ENCODE measurements around the gene TCN1. TPM values are rescaled to one million over a fixed set of nuclear protein-coding genes. Genes with fewer than 3 reads are reported as not detected.

The TCN1 gene
- total and polyA plus RNA-seq, 2 of the 8 experiments (the other 6 are each of a cell fraction or from before 2014, with no cell fraction given) = not detected

GRCh38 chr11:59847626-59848025 is 18.7 kb downstream of the TCN1 start:
- Histone ChIP-seq H2BK120ac (replicated peaks; ENCODE audit: low read depth, low read length) (no peak overlapping the region), H3K14ac (ENCODE audit: insufficient read length) (no peak overlapping the region), H4K20me1 (replicated peaks in 1 of 2; ENCODE audit: control insufficient read depth in 1 of 2, insufficient read depth in 2 of 2, low read length in 2 of 2) (no peaks in the 10 kb centered on the region), H4K8ac (ENCODE audit: extremely low read depth, insufficient read depth, low read length) (no peak overlapping the region), H3K9ac (replicated peaks in 1 of 4; ENCODE audit: extremely low read depth in 1 of 4, low read depth in 3 of 4, low read length in 3 of 4) (no peak overlapping the region), H3K79me1 (ENCODE audit: low read depth, low read length) (no peaks in the 10 kb centered on the region), H3K9me3 (ENCODE audit: insufficient read depth in 2 of 2, low read depth in 1 of 2, low read length in 1 of 2) (0 out of 4 replicates have a peak, but pooled peaks cover 0 to 3% of the 10 kb centered on the region in 2 experiments), H3K4me2 (ENCODE audit: insufficient read depth in 1 of 2, low read depth in 2 of 2, low read length in 2 of 2) (no peak overlapping the region), H2AFZ (ENCODE audit: low read length) (no peak overlapping the region), H3K27ac (ENCODE audit: low read depth, low read length) (no peak overlapping the region), H2AK5ac (ENCODE audit: low read depth, low read length) (no peak overlapping the region), H4K5ac (ENCODE audit: insufficient read length, low read depth, low read length) (no peak overlapping the region), H3K4me1 (replicated peaks in 1 of 4; ENCODE audit: control insufficient read depth in 3 of 4, insufficient read depth in 4 of 4, low read length in 3 of 4) (peaks cover 0 to 4% (median 2%) of the 10 kb centered on the region in 4 experiments; a peak in 3 of 7 replicates), H3K23me2 (ENCODE audit: low read depth, low read length) (no peaks in the 10 kb centered on the region), H4K91ac (replicated peaks; ENCODE audit: insufficient read length, low read length) (no peak overlapping the region), H3K79me2 (ENCODE audit: control insufficient read depth in 1 of 2, insufficient read depth in 2 of 2, low read length in 2 of 2) (no peaks in the 10 kb centered on the region), H2BK15ac (ENCODE audit: low read length) (no peak overlapping the region), H2BK5ac (ENCODE audit: low read depth, low read length) (no peak overlapping the region), H3K4me3 (ENCODE audit: extremely low read depth in 1 of 4, insufficient read depth in 2 of 4, low read depth in 3 of 4, low read length in 4 of 4) (no peak overlapping the region), H3K27me3 (replicated peaks in 1 of 4; ENCODE audit: control insufficient read depth in 3 of 4, extremely low read depth in 1 of 4, insufficient read depth in 3 of 4, low read length in 3 of 4) (no peaks in the 10 kb centered on the region), H3K36me3 (ENCODE audit: control insufficient read depth in 2 of 4, insufficient read depth in 4 of 4, low read length in 3 of 4) (no peaks in the 10 kb centered on the region), H3K4ac (replicated peaks; ENCODE audit: insufficient read length, low read depth, low read length) (no peak overlapping the region), H3K18ac (ENCODE audit: extremely low read depth, low read length) (no peak overlapping the region), H3K23ac (ENCODE audit: insufficient read length) (no peak overlapping the region), H3K56ac (replicated peaks; ENCODE audit: insufficient read length, low read depth, low read length) (no peak overlapping the region), H2BK20ac (ENCODE audit: low read length) (no peak overlapping the region), H2BK12ac (ENCODE audit: low read depth, low read length) (no peak overlapping the region)
- TF ChIP-seq NRF1 (IDR thresholded peaks at IDR 0.05; ENCODE audit: low read depth, low read length) = no peak
- POLR2A ChIA-PET (ENCODE audit: partially characterized antibody) = no interaction called here
- FAIRE-seq = no peak
- CTCF ChIA-PET (ENCODE audit: partially characterized antibody) = interaction anchor here (3.6 kb wide), 1 partner anchor 25 kb away, joined by 8 read pairs; no protein-coding TSS in a partner anchor
- 93% methylated on average over 3 of the region's 3 CpGs; no CpG with 5 or more reads in 1 of the 2 experiments for WGBS, 2 experiments (ENCODE audit: extremely low coverage in 1 of 2, insufficient coverage in 1 of 2, insufficient read length in 1 of 2, insufficient replicate concordance in 2 of 2, low coverage in 1 of 2, low lambda C conversion rate in 2 of 2, missing lambda C conversion rate in 1 of 2)
- DNase-seq (ENCODE audit: low read depth in 1 of 2, low spot score in 2 of 2) = no peak

Data from H1 (cell line).